Esophagus squamous epithelium (tissue), 5 donors: ENCODE results near the gene TNPO1. TPM values are rescaled to one million over a fixed set of nuclear protein-coding genes. Genes with fewer than 3 reads are reported as not detected.

Source experiments
- DNase-seq: peaks from one replicate; lab custom pipeline; 2025; lab: John Stamatoyannopoulos, UW
- H3K27ac ChIP-seq, 4 donors: fragments of 200-600 bp; sonication (generic); one replicate each; pipeline ENCODE4 v1.5.1; 2016 to 2019; ENCODE audit warnings: mild to moderate bottlenecking in 1 of 4
- H3K27me3 ChIP-seq, 4 donors: fragments of 200-600 bp; sonication (generic); 1 replicate in 3 of 4; 2 replicates in 1 of 4; pipeline versions ENCODE4 v1.5.1 to v1.6.0; 2017 to 2021; ENCODE audit warnings: antibody characterized with exemption in 1 of 4
- H3K36me3 ChIP-seq, 3 donors: fragments of 200-600 bp; sonication (generic); one replicate each; pipeline ENCODE4 v1.5.1; 2016 to 2019
- H3K4me1 ChIP-seq, 3 donors: fragments of 200-600 bp; sonication (generic); one replicate each; pipeline ENCODE4 v1.5.1; 2017 to 2019
- H3K4me3 ChIP-seq, 4 donors: fragments of 200-600 bp; sonication (generic); 1 replicate in 3 of 4; 2 replicates in 1 of 4; pipeline ENCODE4 v1.5.1; 2016 to 2019; ENCODE audit warnings: mild to moderate bottlenecking in 2 of 4, moderate library complexity in 1 of 4
- H3K9me3 ChIP-seq, 3 donors: fragments of 200-600 bp; sonication (generic); one replicate each; pipeline ENCODE4 v1.5.1; 2016 to 2019
- CTCF ChIP-seq, 6 experiments: fragments of 450-650 bp in 4 of 6; fragments of 200-600 bp in 2 of 6; sonication (generic) in 2 of 6; IDR thresholded peaks; one replicate each; pipeline ENCODE4 v1.5.1; 2016 to 2019; ENCODE audit warnings: antibody characterized with exemption in 6 of 6, mild to moderate bottlenecking in 4 of 6, moderate library complexity in 4 of 6
- POLR2A ChIP-seq, 4 donors: fragments of 450-650 bp; IDR thresholded peaks; one replicate each; pipeline ENCODE4 v1.6.1; 2017; ENCODE audit warnings: antibody characterized with exemption in 4 of 4, mild to moderate bottlenecking in 4 of 4, moderate library complexity in 3 of 4
- WGBS, 2 donors: methylation state at CpG; one replicate each; pipeline ENCODE4 v1.1.5; 2018; 5-methylcytosine and 5-hydroxymethylcytosine counted together
- intact Hi-C: fragments of 100-400 bp; cut with DNase I; formaldehyde crosslinking; loops from one replicate; pipeline ENCODE4 v1.15.0; 2022
- total RNA-seq, 4 donors: library from RNA; depleted of rRNA; stranded (reverse); fragments of >200 nt; gene quantifications; one replicate each; pipeline ENCODE4 v1.1.0, GENCODE V29; 2016
- donor health status: DM: yes; HTN: yes; CAD: no.

The TNPO1 gene
- total RNA-seq, 4 donors from 2014 or later = 49.1 to 90.6 (median 78.0) TPM

- Histone ChIP-seq H3K4me1 (peaks cover 8 to 61% (median 20%) of the 10 kb centered on the region in 3 donors), H3K27me3 (no peaks in the 10 kb centered on the region), H3K36me3 (no peaks in the 10 kb centered on the region), H3K27ac (peak overlapping the region in 2 of 4 donors; percentile 98), H3K4me3 (peak overlapping the region in 3 of 4 donors; percentile 79 to 97 (median 82)), H3K9me3 (no peaks in the 10 kb centered on the region)
- TF ChIP-seq CTCF (IDR thresholded peaks at IDR 0.05) = peak; percentile 25 to 77 (median 61)
- no peak for TF ChIP-seq POLR2A (IDR thresholded peaks at IDR 0.05)
- WGBS, 2 donors = 21 to 38% methylated on average over 5 of the region's 5 CpGs
- intact Hi-C loops = no loop called here
- DNase-seq = no peak
Measured at GRCh38 chr5:72818866-72819534, 2.5 kb downstream of the TNPO1 start.

DNA sequence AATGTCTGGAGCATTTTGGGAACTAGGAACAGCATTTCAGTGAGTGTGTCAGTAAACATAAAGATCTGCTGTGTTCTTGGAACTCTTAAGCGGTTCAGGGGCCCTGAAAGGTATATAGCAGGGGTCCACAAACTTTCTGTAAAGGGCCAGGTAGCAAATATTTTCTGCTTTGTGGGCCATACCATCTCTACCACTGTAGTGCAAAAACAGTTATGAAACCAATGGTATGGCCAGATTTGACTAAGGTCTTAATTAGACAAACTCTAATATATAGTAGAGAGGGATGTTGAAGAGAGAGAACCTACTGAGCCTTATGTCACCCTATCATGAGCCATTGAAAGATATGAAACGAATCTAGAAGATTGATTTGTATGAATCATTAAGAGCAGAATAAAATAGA lies 5.3 kb downstream of the TNPO1 start:
- H3K9me3 ChIP-seq = no peaks in the 10 kb centered on the region
- H3K4me1 ChIP-seq = peaks cover 8 to 42% (median 20%) of the 10 kb centered on the region in 3 donors
- no peaks in the 10 kb centered on the region for H3K27me3 ChIP-seq
- TF ChIP-seq POLR2A (IDR thresholded peaks at IDR 0.05) (no peak), CTCF (IDR thresholded peaks at IDR 0.05) (no peak)
- intact Hi-C loops = loop anchor here (10.0 kb wide), 1 partner anchor 207 kb away; no protein-coding TSS in a partner anchor
- no peak for DNase-seq
- 82 to 91% methylated on average over 2 of the region's 2 CpGs for WGBS, 2 donors
- no peak overlapping the region for H3K27ac ChIP-seq
- H3K4me3 ChIP-seq = no peak overlapping the region
- H3K36me3 ChIP-seq = no peaks in the 10 kb centered on the region

GRCh38 chr5:72822944-72823343 lies 6.5 kb downstream of the TNPO1 start:
- intact Hi-C loops = loop anchor here (10.0 kb wide), 1 partner anchor 208 kb away; no protein-coding TSS in a partner anchor
- H3K4me1 ChIP-seq = peaks cover 8 to 38% (median 20%) of the 10 kb centered on the region in 3 donors
- H3K36me3 ChIP-seq = no peaks in the 10 kb centered on the region
- DNase-seq = no peak
- no peaks in the 10 kb centered on the region for H3K9me3 ChIP-seq
- TF ChIP-seq CTCF (IDR thresholded peaks at IDR 0.05) (no peak), POLR2A (IDR thresholded peaks at IDR 0.05) (no peak)
- no peaks in the 10 kb centered on the region for H3K27me3 ChIP-seq
- no peak overlapping the region for H3K27ac ChIP-seq
- WGBS, 2 donors = 84 to 86% methylated on average over 2 of the region's 2 CpGs
- H3K4me3 ChIP-seq = no peak overlapping the region

DNA sequence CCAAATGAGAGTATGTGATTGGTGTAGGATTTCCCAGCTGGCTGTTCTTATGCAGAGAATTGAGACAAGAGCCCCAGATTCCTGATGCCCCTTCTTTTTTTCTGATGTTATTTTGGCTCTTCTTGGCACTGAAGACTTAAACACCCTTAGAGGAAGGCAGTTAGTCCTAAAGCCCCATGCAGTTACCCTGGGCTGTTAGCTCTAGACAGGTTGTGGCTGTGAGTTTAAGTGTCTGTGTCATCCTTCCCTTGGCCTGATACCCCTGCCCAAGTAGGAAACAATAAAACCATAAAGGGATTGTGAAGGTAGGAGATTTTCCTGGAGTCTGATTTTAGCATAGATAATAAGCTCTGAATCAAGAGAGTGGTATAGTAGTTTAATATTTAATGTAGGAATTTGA lies 13.2 kb downstream of the TNPO1 start:
- intact Hi-C loops = loop anchor here (10.0 kb wide), 1 partner anchor 215 kb away; no protein-coding TSS in a partner anchor
- DNase-seq = no peak
- Histone ChIP-seq H3K27ac (no peak overlapping the region), H3K36me3 (no peaks in the 10 kb centered on the region), H3K4me3 (no peak overlapping the region), H3K27me3 (no peaks in the 10 kb centered on the region), H3K4me1 (peaks cover 0 to 18% (median 0%) of the 10 kb centered on the region in 3 donors), H3K9me3 (no peaks in the 10 kb centered on the region)
- TF ChIP-seq CTCF (IDR thresholded peaks at IDR 0.05) (no peak), POLR2A (IDR thresholded peaks at IDR 0.05) (no peak)

DNA sequence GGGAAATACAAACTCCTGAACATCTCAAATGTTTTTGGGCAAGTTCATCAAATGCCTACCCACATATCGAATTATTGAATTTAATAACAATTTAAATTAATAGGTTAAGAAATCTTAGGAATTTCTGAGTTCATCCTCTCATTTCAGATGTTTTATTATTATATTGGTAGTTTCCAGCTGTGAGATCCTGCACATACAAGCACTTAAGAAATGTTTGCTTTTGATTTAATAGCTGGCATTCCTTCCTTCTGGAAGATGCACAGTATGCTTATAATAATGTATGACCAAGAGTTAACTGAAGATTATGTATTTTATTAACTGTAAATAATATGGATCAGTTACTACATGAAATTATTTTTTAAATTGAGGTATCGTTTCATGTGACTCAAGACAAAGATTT lies 13.9 kb downstream of the TNPO1 start:
- TF ChIP-seq CTCF (IDR thresholded peaks at IDR 0.05) (no peak), POLR2A (IDR thresholded peaks at IDR 0.05) (no peak)
- WGBS, 2 donors = 58 to 69% methylated on average over 2 of the region's 2 CpGs
- Histone ChIP-seq H3K4me1 (peaks cover 0 to 18% (median 0%) of the 10 kb centered on the region in 3 donors), H3K4me3 (no peak overlapping the region), H3K36me3 (no peaks in the 10 kb centered on the region), H3K27me3 (no peaks in the 10 kb centered on the region), H3K9me3 (no peaks in the 10 kb centered on the region), H3K27ac (no peak overlapping the region)
- intact Hi-C loops = no loop called here
- no peak for DNase-seq
